Activated B cell treated with CpG ODN at 0.5 μM for 24 hours (primary cell): Measurements from ENCODE around the gene ELOVL5. TPM values are rescaled to one million over a fixed set of nuclear protein-coding genes. Genes with fewer than 3 reads are reported as not detected.
A peak's percentile ranks its signal among the peaks of the same experiment; 100 is the strongest.

ENCODE experiments used
- ATAC-seq: fragments of 200-7000 bp; cut with Tn5 transposase; one replicate; pipeline ENCODE4 v1.10.0; 2021; ENCODE audit warnings: low read depth, mild to moderate bottlenecking, moderate library complexity
- CTCF ChIA-PET: fragments of 350-600 bp; sonication (Branson Sonifier 250); formaldehyde crosslinking; loops from one replicate; lab custom pipeline; 2021; ENCODE audit warnings: antibody characterized with exemption; lab: Charles Lee
- POLR2A ChIA-PET: fragments of 350-600 bp; sonication (Branson Sonifier 250); formaldehyde crosslinking; loops from one replicate; lab custom pipeline; 2021; ENCODE audit warnings: antibody characterized with exemption; lab: Charles Lee
- DNase-seq: peaks from one replicate; pipeline ENCODE4 v3.0.0; 2022
- H3K27ac Mint-ChIP-seq: one replicate; pipeline ENCODE4 v1.8.0; 2020; ENCODE audit warnings: mixed read lengths
- H3K27me3 Mint-ChIP-seq: one replicate; pipeline ENCODE4 v1.8.0; 2021; ENCODE audit warnings: mixed read lengths
- H3K36me3 Mint-ChIP-seq: one replicate; pipeline ENCODE4 v1.8.0; 2021; ENCODE audit warnings: low read depth, mixed read lengths
- H3K4me1 Mint-ChIP-seq: one replicate; pipeline ENCODE4 v1.8.0; 2021; ENCODE audit warnings: mixed read lengths
- H3K4me3 Mint-ChIP-seq: one replicate; pipeline ENCODE4 v1.8.0; 2020; ENCODE audit warnings: mild to moderate bottlenecking, mixed read lengths
- H3K9me3 Mint-ChIP-seq: one replicate; pipeline ENCODE4 v1.8.0; 2020; ENCODE audit warnings: mixed read lengths
- CTCF ChIP-seq: fragments of 200-600 bp; IDR thresholded peaks from one replicate; pipeline ENCODE4 v1.8.0; 2022; ENCODE audit warnings: antibody characterized with exemption, mild to moderate bottlenecking
- intact Hi-C: fragments of 100-400 bp; cut with micrococcal nuclease; formaldehyde crosslinking; loops from one replicate; pipeline ENCODE4 v1.15.1; 2024
- total RNA-seq: library from RNA; stranded (reverse); gene quantifications from 2 replicates; pipeline ENCODE4 v1.2.3, GENCODE V29; 2022

The ELOVL5 gene
- total RNA-seq, 1 donor from 2014 or later, result 127 TPM

- Mint-ChIP-seq H3K9me3 (peaks cover 8% of the 10 kb centered on the region), H3K36me3 (peaks cover 29% of the 10 kb centered on the region), H3K27me3 (no peaks in the 10 kb centered on the region), H3K27ac (peak overlapping the region; percentile 96), H3K4me3 (peak overlapping the region; percentile 52), H3K4me1 (peaks cover 95% of the 10 kb centered on the region)
- intact Hi-C loops, result no loop called here
- ChIA-PET POLR2A (interaction anchor here (0.5 to 4.1 kb wide), 7 partner anchors 8 to 900 kb away, joined by 3 to 21 read pairs (median 4); no protein-coding TSS in a partner anchor), CTCF (no interaction called here)
- DNase-seq, result no peak
- ATAC-seq, result peak; percentile 29
- no peak for TF ChIP-seq CTCF
Measured at GRCh38 chr6:53239526-53239925, 109.2 kb downstream of the ELOVL5 start.

DNA sequence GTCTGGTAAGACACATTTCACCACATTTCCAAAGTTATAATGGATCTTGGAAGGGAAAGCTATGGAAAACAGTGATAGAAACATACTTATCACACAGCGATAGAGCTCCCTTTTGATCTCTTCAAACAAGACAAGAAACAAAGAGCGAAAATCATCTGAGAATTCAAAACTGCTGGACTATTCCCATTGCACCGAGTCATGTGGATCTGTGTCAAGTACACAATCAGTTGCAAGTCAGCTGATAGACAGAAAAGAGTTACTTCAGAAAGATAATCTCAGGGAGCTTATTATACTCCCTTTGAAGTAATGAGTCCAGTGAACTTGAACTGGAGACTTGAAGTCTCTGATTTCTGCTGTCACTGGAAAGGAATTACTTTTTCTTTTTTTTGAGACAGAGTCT lies 110.4 kb downstream of the ELOVL5 start:
- peaks cover 29% of the 10 kb centered on the region for H3K36me3 Mint-ChIP-seq
- intact Hi-C loops, result no loop called here
- H3K4me1 Mint-ChIP-seq, result peaks cover 86% of the 10 kb centered on the region
- ATAC-seq (no peak), DNase-seq (no peak)
- peaks cover 8% of the 10 kb centered on the region for H3K9me3 Mint-ChIP-seq
- CTCF ChIA-PET, result interaction anchor here (0.9 kb wide), 1 partner anchor 66 kb away, joined by 4 read pairs; no protein-coding TSS in a partner anchor
- H3K4me3 Mint-ChIP-seq, result no peak overlapping the region
- no peak for TF ChIP-seq CTCF
- H3K27ac Mint-ChIP-seq, result peak overlapping the region; percentile 69
- POLR2A ChIA-PET, result no interaction called here
- no peaks in the 10 kb centered on the region for H3K27me3 Mint-ChIP-seq

- intact Hi-C loops, result loop anchor here (1.0 kb wide), 1 partner anchor 9 kb away; no protein-coding TSS in a partner anchor
- Mint-ChIP-seq H3K9me3 (peaks cover 8% of the 10 kb centered on the region), H3K4me1 (peaks cover 86% of the 10 kb centered on the region), H3K36me3 (peaks cover 25% of the 10 kb centered on the region), H3K4me3 (peak overlapping the region; percentile 56), H3K27ac (peak overlapping the region; percentile 87), H3K27me3 (no peaks in the 10 kb centered on the region)
- no peak for TF ChIP-seq CTCF
- no peak for ATAC-seq
- ChIA-PET POLR2A (no interaction called here), CTCF (no interaction called here)
- DNase-seq, result no peak
Measured at GRCh38 chr6:53236241-53236640, 112.5 kb downstream of the ELOVL5 start.

GRCh38 chr6:53235508-53235907 lies 113.2 kb downstream of the ELOVL5 start:
- no peak for TF ChIP-seq CTCF
- no peak for ATAC-seq
- intact Hi-C loops, result no loop called here
- no peak overlapping the region for H3K4me3 Mint-ChIP-seq
- peaks cover 8% of the 10 kb centered on the region for H3K9me3 Mint-ChIP-seq
- H3K36me3 Mint-ChIP-seq, result peaks cover 21% of the 10 kb centered on the region
- ChIA-PET CTCF (no interaction called here), POLR2A (no interaction called here)
- no peaks in the 10 kb centered on the region for H3K27me3 Mint-ChIP-seq
- peak overlapping the region; percentile 87 for H3K27ac Mint-ChIP-seq
- H3K4me1 Mint-ChIP-seq, result peaks cover 86% of the 10 kb centered on the region
- DNase-seq, result no peak

- Mint-ChIP-seq H3K9me3 (no peaks in the 10 kb centered on the region), H3K4me3 (no peak overlapping the region), H3K36me3 (peaks cover 6% of the 10 kb centered on the region), H3K27ac (peak overlapping the region; percentile 97), H3K4me1 (peaks cover 80% of the 10 kb centered on the region), H3K27me3 (no peaks in the 10 kb centered on the region)
- DNase-seq, result no peak
- intact Hi-C loops, result loop anchor here (5.0 kb wide), 1 partner anchor 114 kb away; the partner anchor contains the start of gene ELOVL5
- CTCF ChIA-PET, result interaction anchor here (2.1 kb wide), 1 partner anchor 11 kb away, joined by 8 read pairs; no protein-coding TSS in a partner anchor
- no peak for ATAC-seq
- POLR2A ChIA-PET, result interaction anchor here (2.6 kb wide), 1 partner anchor 11 kb away, joined by 15 read pairs; no protein-coding TSS in a partner anchor
- no peak for TF ChIP-seq CTCF
Measured at GRCh38 chr6:53233309-53233708, 115.4 kb downstream of the ELOVL5 start.
